Loucy (cell line): Measurements from ENCODE around the gene GNAS-AS1.

ENCODE experiments used
- H2AFZ ChIP-seq: fragments of 200-600 bp; sonication (generic); 2 replicates; pipeline ENCODE4 v1.6.0; 2016; ENCODE audit warnings: antibody characterized with exemption, mild to moderate bottlenecking, low read length, moderate library complexity
- H3F3A ChIP-seq: fragments of 200-600 bp; 2 replicates; pipeline ENCODE4 v1.6.0; 2016; ENCODE audit warnings: antibody characterized with exemption, low read depth, mild to moderate bottlenecking
- H3K27me3 ChIP-seq: fragments of 200-600 bp; sonication (generic); 2 replicates; pipeline ENCODE4 v1.6.1; 2014; ENCODE audit warnings: low read length, mild to moderate bottlenecking; ENCODE audit not compliant: insufficient read depth, poor library complexity, severe bottlenecking
- H3K36me3 ChIP-seq: fragments of 200-600 bp; sonication (generic); 2 replicates; pipeline ENCODE4 v1.6.1; 2016; ENCODE audit warnings: low read length; ENCODE audit not compliant: insufficient read depth
- H3K4me1 ChIP-seq: fragments of 200-600 bp; sonication (generic); 2 replicates; pipeline ENCODE4 v1.5.1; 2014; ENCODE audit warnings: low read length, mild to moderate bottlenecking; ENCODE audit not compliant: insufficient read depth, poor library complexity, severe bottlenecking
- H3K4me2 ChIP-seq: fragments of 200-600 bp; sonication (generic); 2 replicates; pipeline ENCODE4 v1.6.0; 2014; ENCODE audit warnings: antibody characterized with exemption, low read length, low read depth, mild to moderate bottlenecking; ENCODE audit not compliant: poor library complexity, severe bottlenecking
- H3K4me3 ChIP-seq: fragments of 200-600 bp; sonication (generic); 2 replicates; pipeline ENCODE4 v1.5.1; 2014; ENCODE audit warnings: low read length, mild to moderate bottlenecking, mixed read lengths; ENCODE audit not compliant: poor library complexity, severe bottlenecking
- H3K79me2 ChIP-seq: fragments of 200-600 bp; sonication (generic); 2 replicates; pipeline ENCODE4 v1.6.1; 2014; ENCODE audit warnings: low read length; ENCODE audit not compliant: insufficient read depth
- H3K9ac ChIP-seq: fragments of 200-600 bp; sonication (generic); 2 replicates; pipeline ENCODE4 v1.6.0; 2014; ENCODE audit warnings: mild to moderate bottlenecking, low read depth, low read length, moderate library complexity; ENCODE audit not compliant: poor library complexity, severe bottlenecking
- H3K9me2 ChIP-seq: fragments of 200-600 bp; sonication (generic); replicated peaks from 2 replicates; pipeline ENCODE4 v1.6.1; 2016; ENCODE audit warnings: low read depth, low read length, mixed read lengths
- H3K9me3 ChIP-seq: fragments of 200-600 bp; sonication (generic); 2 replicates; pipeline ENCODE4 v1.6.1; 2014; ENCODE audit warnings: mild to moderate bottlenecking, antibody characterized with exemption, low read length, low read depth; ENCODE audit not compliant: insufficient read depth
- H4K20me1 ChIP-seq: fragments of 200-600 bp; sonication (generic); 2 replicates; pipeline ENCODE4 v1.6.0; 2014; ENCODE audit warnings: antibody characterized with exemption, low read length, mild to moderate bottlenecking; ENCODE audit not compliant: insufficient read depth, poor library complexity, severe bottlenecking
- EZH2phosphoT487 ChIP-seq: fragments of 200-600 bp; IDR thresholded peaks from 2 replicates; pipeline ENCODE4 v1.6.1; 2018; ENCODE audit warnings: antibody characterized with exemption, mild to moderate bottlenecking, moderate library complexity, borderline replicate concordance
- TF ChIP-seq, protein P1 (sequence below): fragments of 200-600 bp; sonication (generic); conservative IDR thresholded peaks from 2 replicates; pipeline ENCODE4 v1.5.1; 2014; ENCODE audit warnings: mild to moderate bottlenecking, antibody characterized with exemption, low read length

Gene GNAS-AS1

GRCh38 chr20:58891086-58891717 is 40.5 kb upstream of the GNAS-AS1 start:
- H3F3A ChIP-seq = no peaks in the 10 kb centered on the region; the same call in 1 of the 2 replicates

GRCh38 chr20:58890518-58891085 is 39.9 kb upstream of the GNAS-AS1 start:
- H3F3A ChIP-seq = no peaks in the 10 kb centered on the region; the same call in 1 of the 2 replicates
- 0 out of 2 replicates have a peak, but pooled peaks cover under 1% of the 10 kb centered on the region for H3K9me3 ChIP-seq
- peak overlapping the region; percentile 69 for H3K4me2 ChIP-seq
- peak overlapping the region; percentile 87 for H2AFZ ChIP-seq
- H3K27me3 ChIP-seq = no peaks in the 10 kb centered on the region
- peak overlapping the region; percentile 74 for H3K4me3 ChIP-seq
- no peaks in the 10 kb centered on the region for H3K9me2 ChIP-seq
- peaks cover 32% of the 10 kb centered on the region for H4K20me1 ChIP-seq
- peak overlapping the region; percentile 85 for H3K9ac ChIP-seq
- H3K4me1 ChIP-seq = peaks cover 38% of the 10 kb centered on the region
- no peak for TF ChIP-seq EZH2phosphoT487
- TF ChIP-seq, protein P1, sequence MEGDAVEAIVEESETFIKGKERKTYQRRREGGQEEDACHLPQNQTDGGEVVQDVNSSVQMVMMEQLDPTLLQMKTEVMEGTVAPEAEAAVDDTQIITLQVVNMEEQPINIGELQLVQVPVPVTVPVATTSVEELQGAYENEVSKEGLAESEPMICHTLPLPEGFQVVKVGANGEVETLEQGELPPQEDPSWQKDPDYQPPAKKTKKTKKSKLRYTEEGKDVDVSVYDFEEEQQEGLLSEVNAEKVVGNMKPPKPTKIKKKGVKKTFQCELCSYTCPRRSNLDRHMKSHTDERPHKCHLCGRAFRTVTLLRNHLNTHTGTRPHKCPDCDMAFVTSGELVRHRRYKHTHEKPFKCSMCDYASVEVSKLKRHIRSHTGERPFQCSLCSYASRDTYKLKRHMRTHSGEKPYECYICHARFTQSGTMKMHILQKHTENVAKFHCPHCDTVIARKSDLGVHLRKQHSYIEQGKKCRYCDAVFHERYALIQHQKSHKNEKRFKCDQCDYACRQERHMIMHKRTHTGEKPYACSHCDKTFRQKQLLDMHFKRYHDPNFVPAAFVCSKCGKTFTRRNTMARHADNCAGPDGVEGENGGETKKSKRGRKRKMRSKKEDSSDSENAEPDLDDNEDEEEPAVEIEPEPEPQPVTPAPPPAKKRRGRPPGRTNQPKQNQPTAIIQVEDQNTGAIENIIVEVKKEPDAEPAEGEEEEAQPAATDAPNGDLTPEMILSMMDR = no peak
- H3K79me2 ChIP-seq = peaks cover 57% of the 10 kb centered on the region
- 0 out of 2 replicates have a peak, but pooled peaks cover under 1% of the 10 kb centered on the region for H3K36me3 ChIP-seq

More at GRCh38 chr20:58891086-58891717, 40.5 kb upstream of the GNAS-AS1 start:
- Histone ChIP-seq H3K4me2 (no peak overlapping the region), H3K4me3 (peak overlapping the region; percentile 98), H3K9me2 (no peaks in the 10 kb centered on the region), H2AFZ (peak overlapping the region; percentile 87; the same call in 1 of the 2 replicates), H3K79me2 (peaks cover 63% of the 10 kb centered on the region), H3K9ac (peak overlapping the region; percentile 95), H4K20me1 (peaks cover 38% of the 10 kb centered on the region), H3K9me3 (no peaks in the 10 kb centered on the region), H3K36me3 (peaks cover 6% of the 10 kb centered on the region; the same call in 1 of the 2 replicates), H3K27me3 (no peaks in the 10 kb centered on the region), H3K4me1 (peaks cover 44% of the 10 kb centered on the region)
- TF ChIP-seq, protein P1 = no peak
- no peak for TF ChIP-seq EZH2phosphoT487

DNA sequence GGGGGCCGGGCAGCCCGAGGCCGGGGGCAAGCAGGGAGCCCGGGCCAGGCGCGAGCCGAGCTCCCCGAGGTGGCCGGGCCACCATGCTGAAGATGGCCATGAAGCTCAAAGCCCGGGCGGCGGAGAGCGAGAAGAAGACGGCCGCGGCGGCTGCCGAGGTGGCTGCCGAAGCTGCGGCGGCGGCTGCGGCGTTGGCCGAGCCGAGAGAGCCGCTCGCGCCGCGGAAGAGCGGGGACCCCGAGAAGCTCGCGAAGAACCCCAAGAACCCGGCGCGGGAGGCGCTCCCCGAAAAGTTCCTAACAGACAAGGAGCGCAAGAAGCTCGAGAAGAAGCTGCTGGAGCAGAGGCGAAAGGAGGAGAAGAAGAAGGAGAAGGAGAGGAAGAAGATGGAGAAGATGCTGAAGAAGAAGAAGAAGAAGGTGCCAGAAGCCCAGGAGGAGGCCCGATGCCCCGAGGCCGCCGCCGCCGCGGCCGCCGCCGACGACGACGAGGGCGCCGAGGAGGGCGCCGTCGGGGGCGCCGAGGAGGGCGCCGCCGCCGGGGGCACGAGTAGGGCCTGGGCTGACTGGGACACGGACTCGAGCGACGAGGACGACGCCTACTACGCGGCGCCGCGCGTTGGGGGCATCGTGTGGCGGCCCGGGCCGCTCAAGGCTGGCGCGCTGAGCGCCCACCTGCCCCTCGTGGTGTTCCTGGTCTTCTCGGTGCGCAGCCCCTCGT is 39.3 kb upstream of the GNAS-AS1 start:
- Histone ChIP-seq H3K4me2 (peak overlapping the region; percentile 69), H3F3A (no peaks in the 10 kb centered on the region; the same call in 1 of the 2 replicates), H3K36me3 (no peaks in the 10 kb centered on the region), H3K4me3 (peak overlapping the region; percentile 74), H3K9me2 (no peaks in the 10 kb centered on the region), H2AFZ (peak overlapping the region; percentile 87), H3K4me1 (peaks cover 32% of the 10 kb centered on the region), H3K9me3 (0 out of 2 replicates have a peak, but pooled peaks cover 3% of the 10 kb centered on the region), H4K20me1 (peaks cover 26% of the 10 kb centered on the region), H3K27me3 (no peaks in the 10 kb centered on the region), H3K9ac (peak overlapping the region; percentile 85), H3K79me2 (peaks cover 51% of the 10 kb centered on the region)
- no peak for TF ChIP-seq EZH2phosphoT487
- TF ChIP-seq, protein P1 = no peak
